Effector memory CD4-positive, alpha-beta T cell (primary cell): ENCODE data around the gene CDK11B.
"Not testable (repeated sequence)": the region's sequence is repeated elsewhere in the genome, so short reads cannot be mapped to it uniquely, and the experiment has no call there.

Experiments used
- DNase-seq, 3 donors: peaks; one replicate each; pipeline ENCODE4 v3.0.0-alpha.2; 2020
- H3K27ac ChIP-seq: 2 replicates; pipeline ENCODE4 v1.7.0; 2013; ENCODE audit warnings: mild to moderate bottlenecking, low read length, moderate library complexity; ENCODE audit not compliant: insufficient read depth, poor library complexity, severe bottlenecking
- H3K27me3 ChIP-seq: replicated peaks from 2 replicates; pipeline ENCODE4 v1.7.0; 2013; ENCODE audit warnings: mild to moderate bottlenecking, low read length; ENCODE audit not compliant: insufficient read depth, control insufficient read depth, poor library complexity, severe bottlenecking
- H3K36me3 ChIP-seq: 2 replicates; pipeline ENCODE4 v1.7.0; 2013; ENCODE audit warnings: mild to moderate bottlenecking, low read length, moderate library complexity; ENCODE audit not compliant: control insufficient read depth, insufficient read depth
- H3K4me1 ChIP-seq: 2 replicates; pipeline ENCODE4 v1.7.0; 2013; ENCODE audit warnings: low read length, mild to moderate bottlenecking; ENCODE audit not compliant: control insufficient read depth, insufficient read depth, poor library complexity, severe bottlenecking
- H3K4me3 ChIP-seq: 2 replicates; pipeline ENCODE4 v1.7.0; 2013; ENCODE audit warnings: low read length, low read depth, mild to moderate bottlenecking; ENCODE audit not compliant: insufficient read depth, poor library complexity, severe bottlenecking
- H3K9me3 ChIP-seq: 2 replicates; pipeline ENCODE4 v1.7.0; 2013; ENCODE audit warnings: mild to moderate bottlenecking, low read length, moderate library complexity; ENCODE audit not compliant: control insufficient read depth

Gene CDK11B

GRCh38 chr1:1672181-1672965, 13.6 kb upstream of the CDK11B start:
- H3K9me3 ChIP-seq, result no peaks in the 10 kb centered on the region
- no peaks in the 10 kb centered on the region for H3K4me1 ChIP-seq
- H3K4me3 ChIP-seq, result no peak overlapping the region
- no peaks in the 10 kb centered on the region for H3K27me3 ChIP-seq
- no peak for DNase-seq
- H3K27ac ChIP-seq, result no peak overlapping the region
- peaks cover 27% of the 10 kb centered on the region for H3K36me3 ChIP-seq

- H3K27ac ChIP-seq, result no peak overlapping the region
- DNase-seq, result no peak
- no peaks in the 10 kb centered on the region for H3K4me1 ChIP-seq
- no peak overlapping the region for H3K4me3 ChIP-seq
- no peaks in the 10 kb centered on the region for H3K9me3 ChIP-seq
- peaks cover 28% of the 10 kb centered on the region for H3K36me3 ChIP-seq
- H3K27me3 ChIP-seq, result no peaks in the 10 kb centered on the region
These were observed 12.7 kb upstream of the CDK11B start for GRCh38 chr1:1671365-1672119.

GRCh38 chr1:1670866-1671265, 12.1 kb upstream of the CDK11B start:
- Histone ChIP-seq H3K36me3 (peaks cover 35% of the 10 kb centered on the region), H3K27ac (no peak overlapping the region), H3K27me3 (no peaks in the 10 kb centered on the region), H3K4me3 (no peak overlapping the region), H3K9me3 (no peaks in the 10 kb centered on the region), H3K4me1 (no peaks in the 10 kb centered on the region)
- DNase-seq, result no peak

GRCh38 chr1:1669468-1670440, 10.9 kb upstream of the CDK11B start:
- no peaks in the 10 kb centered on the region for H3K9me3 ChIP-seq
- H3K4me3 ChIP-seq, result no peak overlapping the region
- H3K36me3 ChIP-seq, result peaks cover 46% of the 10 kb centered on the region
- H3K4me1 ChIP-seq, result no peaks in the 10 kb centered on the region
- DNase-seq, result no peak
- H3K27ac ChIP-seq, result no peak overlapping the region
- no peaks in the 10 kb centered on the region for H3K27me3 ChIP-seq

DNA sequence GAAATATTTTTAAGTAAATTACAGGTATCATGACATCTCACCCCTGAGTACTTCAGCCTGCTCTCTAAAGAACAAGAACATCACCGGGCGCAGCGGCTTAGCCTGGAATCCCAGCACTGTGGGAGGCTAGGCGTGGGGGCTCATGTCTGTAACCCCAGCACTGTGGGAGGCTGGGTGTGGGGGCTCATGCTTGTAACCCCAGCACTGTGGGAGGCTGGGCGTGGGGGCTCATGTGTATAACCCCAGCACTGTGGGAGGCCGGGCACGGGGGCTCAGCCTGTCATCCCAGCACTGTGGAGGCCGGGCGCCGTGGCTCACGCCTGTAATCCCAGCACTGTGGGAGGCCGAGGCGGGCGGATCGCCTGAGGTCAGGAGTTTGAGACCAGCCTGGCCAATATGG, 7.7 kb upstream of the CDK11B start:
- peaks cover 4% of the 10 kb centered on the region for H3K4me1 ChIP-seq
- H3K27me3 ChIP-seq, result no peaks in the 10 kb centered on the region
- no peaks in the 10 kb centered on the region for H3K9me3 ChIP-seq
- no peak overlapping the region for H3K27ac ChIP-seq
- peaks cover 36% of the 10 kb centered on the region for H3K36me3 ChIP-seq
- no peak for DNase-seq
- no peak overlapping the region for H3K4me3 ChIP-seq

GRCh38 chr1:1665815-1666251, 7.0 kb upstream of the CDK11B start:
- Histone ChIP-seq H3K36me3 (peaks cover 30% of the 10 kb centered on the region), H3K4me3 (no peak overlapping the region), H3K27me3 (no peaks in the 10 kb centered on the region), H3K27ac (no peak overlapping the region), H3K9me3 (no peaks in the 10 kb centered on the region), H3K4me1 (peaks cover 4% of the 10 kb centered on the region)
- no peak for DNase-seq

- H3K4me3 ChIP-seq, result no peak overlapping the region
- H3K4me1 ChIP-seq, result peaks cover 4% of the 10 kb centered on the region
- peaks cover 26% of the 10 kb centered on the region for H3K36me3 ChIP-seq
- no peak overlapping the region for H3K27ac ChIP-seq
- no peak for DNase-seq
- H3K9me3 ChIP-seq, result no peaks in the 10 kb centered on the region
- H3K27me3 ChIP-seq, result no peaks in the 10 kb centered on the region
These were observed 6.4 kb upstream of the CDK11B start for GRCh38 chr1:1664941-1665814.

DNA sequence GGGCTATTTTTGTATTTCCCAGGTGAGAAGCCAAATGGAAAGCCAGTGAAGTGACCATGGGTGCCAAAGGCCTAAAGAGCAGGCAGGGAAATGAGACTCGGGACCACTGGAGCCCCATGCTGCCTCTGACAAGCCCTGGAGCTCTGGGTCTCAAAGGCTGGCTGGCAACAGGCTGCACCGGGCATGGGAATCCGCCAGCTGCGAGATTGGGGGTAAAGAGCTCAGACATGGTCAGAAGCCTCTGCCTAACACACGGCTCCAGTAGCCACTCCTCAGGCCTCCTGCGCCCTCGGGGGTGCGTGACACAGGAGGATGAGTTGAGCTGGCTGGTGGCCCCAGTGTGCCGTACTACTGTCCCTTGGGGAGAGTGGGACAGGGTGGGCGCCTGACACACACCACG, 5.5 kb upstream of the CDK11B start:
- peaks cover 20% of the 10 kb centered on the region for H3K36me3 ChIP-seq
- not testable (repeated sequence) for DNase-seq, H3K4me1 ChIP-seq, H3K4me3 ChIP-seq, H3K9me3 ChIP-seq, H3K27me3 ChIP-seq, H3K27ac ChIP-seq
